Fibroblast of mammary gland (primary cell): ENCODE results near the gene PLEKHA8.
"Not testable (repeated sequence)": the region's sequence is repeated elsewhere in the genome, so short reads cannot be mapped to it uniquely, and the experiment has no call there.

ENCODE experiments used
- DNase-seq: peaks from one replicate; pipeline ENCODE4 v3.0.0-alpha.2; 2010; ENCODE audit warnings: low read depth
- H3K4me3 ChIP-seq: 2 replicates; pipeline ENCODE4 v1.5.1; 2011; ENCODE audit warnings: low read depth, mild to moderate bottlenecking, low read length, moderate library complexity; ENCODE audit not compliant: control insufficient read depth
- CTCF ChIP-seq: conservative IDR thresholded peaks from 2 replicates; pipeline ENCODE4 v1.5.1; 2011; ENCODE audit warnings: low read depth, low read length, inconsistent platforms; ENCODE audit not compliant: control insufficient read depth, insufficient read depth

Gene PLEKHA8

GRCh38 chr7:30087371-30087770 lies 59.2 kb downstream of the PLEKHA8 start:
- DNase-seq, result no peak
- no peak overlapping the region for H3K4me3 ChIP-seq
- no peak for TF ChIP-seq CTCF

- no peak for TF ChIP-seq CTCF
- DNase-seq, result no peak
- no peak overlapping the region for H3K4me3 ChIP-seq
Measured at GRCh38 chr7:30088362-30088761, 60.1 kb downstream of the PLEKHA8 start.

DNA sequence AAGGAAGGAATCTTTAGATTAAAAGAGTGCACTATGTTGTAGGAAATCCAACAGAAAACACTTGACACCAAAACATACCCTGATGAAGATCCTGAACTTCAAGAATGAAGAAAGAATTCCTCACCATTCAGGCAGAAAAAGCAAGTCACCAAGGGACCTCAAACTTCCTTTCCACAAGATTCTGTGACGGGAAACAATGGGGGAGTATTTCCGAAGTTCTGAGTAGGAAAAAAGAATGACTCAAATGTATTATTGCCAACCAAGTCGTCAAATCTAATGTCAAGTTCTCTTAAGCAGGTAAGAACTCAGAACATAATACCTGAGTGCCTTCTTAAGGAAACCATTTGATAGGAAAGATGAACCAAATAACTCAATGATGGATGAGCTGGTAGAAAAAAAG lies 61.9 kb downstream of the PLEKHA8 start:
- H3K4me3 ChIP-seq, result no peak overlapping the region
- no peak for TF ChIP-seq CTCF
- DNase-seq, result peak; percentile 8

- no peak overlapping the region for H3K4me3 ChIP-seq
- peak; percentile 91 for DNase-seq
- TF ChIP-seq CTCF, result no peak
Measured at GRCh38 chr7:30091491-30091912, 63.3 kb downstream of the PLEKHA8 start.

DNA sequence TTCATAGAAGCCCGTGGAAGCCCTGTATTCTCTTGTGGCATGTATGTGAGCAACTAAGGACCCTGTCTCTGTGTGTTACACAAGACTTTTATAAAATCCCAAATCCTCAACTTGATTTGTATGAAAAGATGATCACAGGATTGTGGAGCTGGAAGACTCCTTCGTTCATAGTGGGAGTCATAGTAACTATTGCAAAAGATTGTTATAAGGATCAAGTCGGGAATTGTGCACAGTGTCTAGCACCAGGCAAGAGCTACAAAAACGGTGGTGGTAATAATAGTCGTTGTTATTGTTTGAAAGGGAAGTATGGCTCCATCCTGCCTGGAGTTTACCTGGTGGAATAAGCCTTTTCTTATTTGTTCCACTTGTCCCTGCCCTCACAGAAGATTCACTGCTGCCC lies 63.8 kb downstream of the PLEKHA8 start:
- DNase-seq, result peak; percentile 45
- no peak for TF ChIP-seq CTCF
- H3K4me3 ChIP-seq, result no peak overlapping the region

GRCh38 chr7:30093420-30093952 lies 65.3 kb downstream of the PLEKHA8 start:
- peak; percentile 73 for DNase-seq
- no peak for TF ChIP-seq CTCF
- no peak overlapping the region for H3K4me3 ChIP-seq

GRCh38 chr7:30098599-30098998 lies 70.4 kb downstream of the PLEKHA8 start:
- not testable (repeated sequence) for H3K4me3 ChIP-seq, DNase-seq
